GM18511 (cell line): ENCODE data around the gene ANAPC10.

Source experiments
- ATAC-seq: cut with Tn5 transposase; IDR thresholded peaks from one replicate; pipeline ENCODE4 v1.9.1; 2021; ENCODE audit warnings: mild to moderate bottlenecking, moderate library complexity; ENCODE audit not compliant: unreplicated experiment

The ANAPC10 gene

DNA sequence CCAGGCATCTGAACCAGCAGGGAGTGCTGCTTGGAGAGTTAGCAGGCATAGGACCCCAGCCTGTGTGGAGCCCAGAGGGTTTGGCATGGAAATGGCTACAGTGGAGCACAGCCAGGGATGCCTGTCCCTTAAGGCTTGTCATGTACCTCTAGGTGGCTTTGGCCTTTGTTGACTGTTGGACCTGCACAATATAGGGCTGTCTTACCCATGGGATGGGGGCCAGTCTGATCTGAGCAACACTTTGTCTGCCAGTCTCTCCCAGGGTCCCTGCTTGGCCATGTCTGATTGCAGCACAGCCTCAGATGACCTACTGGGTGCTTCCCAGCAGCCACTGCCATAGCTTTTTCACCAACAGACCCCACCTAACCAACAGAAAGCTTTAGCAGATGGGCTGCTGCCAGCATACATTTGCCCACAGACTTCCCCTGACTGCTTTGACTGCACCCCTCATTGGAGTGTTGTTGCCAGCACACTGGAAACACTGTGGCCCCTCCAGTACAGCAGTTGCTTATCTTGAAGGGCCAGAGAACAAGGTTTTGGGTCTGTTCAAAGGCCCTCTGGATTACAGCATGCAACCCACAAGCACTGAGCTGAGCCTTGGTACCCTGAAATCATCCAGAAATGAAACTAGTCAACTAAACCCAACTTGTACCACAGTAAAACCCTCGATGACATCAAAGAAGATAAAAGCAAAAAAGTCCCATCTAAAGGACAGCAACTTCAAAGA is 22.1 kb downstream of the ANAPC10 start:
- ATAC-seq: no peak

DNA sequence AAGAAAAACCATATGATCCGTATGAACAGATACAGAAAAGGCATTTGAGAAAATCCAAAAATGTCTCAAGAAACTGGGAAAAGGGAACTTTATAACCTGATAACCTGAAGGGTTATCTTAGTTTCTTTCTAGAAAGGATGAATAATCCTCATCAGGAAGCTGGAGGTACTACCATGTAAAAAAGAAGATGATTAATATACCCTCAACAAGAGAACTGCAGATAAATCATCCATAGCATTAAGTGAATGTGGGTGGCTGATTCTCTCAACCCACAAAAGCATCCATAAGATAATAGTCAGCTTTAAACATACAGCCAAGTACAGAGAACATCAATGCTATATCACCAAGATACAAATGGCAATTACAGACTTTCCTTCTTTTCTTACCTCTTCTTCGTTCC is 26.4 kb downstream of the ANAPC10 start:
- no peak for ATAC-seq

DNA sequence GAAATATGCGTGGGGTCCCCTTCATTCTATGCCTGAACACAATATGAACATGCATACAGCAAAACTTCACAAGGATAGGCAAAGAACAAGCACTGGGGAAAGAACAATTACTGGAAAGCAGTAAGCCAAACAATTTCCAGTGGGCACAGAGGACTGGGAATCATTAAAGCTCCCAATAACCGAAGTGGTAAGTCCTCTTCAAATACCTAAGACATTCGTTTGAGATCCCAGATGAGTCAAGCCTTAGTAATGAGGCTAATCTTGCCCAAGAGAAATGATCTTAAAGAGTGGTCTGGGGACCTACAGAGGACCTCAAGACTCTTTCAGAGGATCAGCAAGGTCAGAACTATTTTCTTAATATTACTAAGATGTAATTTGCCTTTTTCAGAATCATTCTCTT is 28.6 kb downstream of the ANAPC10 start:
- ATAC-seq: no peak

DNA sequence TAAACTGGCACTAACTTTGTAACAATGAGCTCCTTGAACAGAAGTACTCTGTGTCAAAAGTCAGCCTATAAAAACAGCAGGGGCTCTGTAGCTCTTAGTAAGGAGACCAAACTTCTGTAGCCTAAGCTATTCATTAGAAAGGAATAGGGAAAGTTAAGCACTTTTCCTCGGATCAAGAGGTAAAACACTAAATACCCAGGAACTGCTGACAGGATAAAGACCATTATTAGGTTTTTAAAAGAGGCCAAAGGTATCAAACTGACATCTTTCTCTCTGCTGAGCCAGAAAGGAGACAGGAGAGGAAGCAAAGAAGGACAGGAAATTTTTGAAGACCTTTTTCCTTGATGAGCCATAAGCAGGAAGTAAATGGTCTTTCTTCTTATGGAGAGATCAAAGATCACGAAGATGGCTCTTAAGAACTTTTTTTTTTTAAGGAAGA is 31.9 kb downstream of the ANAPC10 start:
- ATAC-seq: no peak

- ATAC-seq: peak; percentile 71
Observed at GRCh38 chr4:145061318-145061920, 36.6 kb downstream of the ANAPC10 start.

GRCh38 chr4:145058256-145058655 is 39.7 kb downstream of the ANAPC10 start:
- ATAC-seq: no peak

GRCh38 chr4:145056325-145057130 is 41.5 kb downstream of the ANAPC10 start:
- ATAC-seq: no peak

DNA sequence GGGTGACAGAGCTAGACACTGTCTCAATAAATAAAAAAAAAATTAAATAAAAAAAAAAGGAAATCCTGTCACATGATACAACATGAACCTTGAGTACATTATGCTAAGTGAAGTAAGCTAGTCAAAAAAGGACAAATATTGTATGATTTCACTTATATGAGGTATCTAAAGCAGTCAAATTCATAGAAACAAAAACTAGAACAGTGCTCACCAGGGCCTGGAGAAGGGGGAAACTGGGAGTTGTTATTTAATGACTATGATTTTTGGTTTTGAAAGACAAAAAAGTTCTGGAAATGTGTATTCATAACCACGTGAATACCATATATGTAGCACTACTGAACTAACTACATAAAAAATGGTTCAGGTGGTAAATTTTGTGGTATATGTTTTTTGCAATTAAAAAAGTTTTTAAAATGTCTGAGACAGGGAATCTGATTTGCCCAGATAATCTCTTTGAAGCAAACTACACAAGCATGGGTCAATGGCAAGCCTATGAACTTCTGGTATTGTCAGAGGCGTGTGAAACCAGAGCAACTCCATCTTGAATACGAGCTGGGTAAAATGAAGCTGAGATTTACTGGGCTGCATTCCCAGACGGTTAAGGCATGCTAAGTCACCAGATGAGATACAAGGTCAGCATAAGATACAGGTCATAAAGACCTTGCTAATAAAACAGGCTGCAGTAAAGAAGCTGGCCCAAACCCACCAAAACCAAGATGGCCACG is 42.3 kb downstream of the ANAPC10 start:
- ATAC-seq: no peak

GRCh38 chr4:145049241-145049640 is 48.8 kb downstream of the ANAPC10 start:
- ATAC-seq: no peak

DNA sequence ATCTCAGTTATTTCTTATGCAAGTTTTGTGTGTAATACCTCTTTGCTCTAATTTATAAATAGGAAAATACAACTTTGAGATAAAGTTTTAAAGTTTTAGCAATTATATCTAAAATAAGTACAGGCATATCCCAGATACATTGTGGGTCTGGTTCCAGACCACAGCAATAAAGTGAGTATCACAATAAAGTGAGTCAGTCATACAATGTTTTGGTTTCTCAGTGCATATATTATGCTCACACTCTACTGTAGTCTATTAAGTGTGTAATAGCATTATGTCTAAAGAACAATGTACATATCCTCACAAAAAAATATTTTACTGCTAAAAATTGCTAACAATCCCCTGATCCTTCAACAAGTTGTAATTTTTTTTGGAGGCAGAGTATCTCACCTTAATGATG is 49.2 kb downstream of the ANAPC10 start:
- no peak for ATAC-seq

DNA sequence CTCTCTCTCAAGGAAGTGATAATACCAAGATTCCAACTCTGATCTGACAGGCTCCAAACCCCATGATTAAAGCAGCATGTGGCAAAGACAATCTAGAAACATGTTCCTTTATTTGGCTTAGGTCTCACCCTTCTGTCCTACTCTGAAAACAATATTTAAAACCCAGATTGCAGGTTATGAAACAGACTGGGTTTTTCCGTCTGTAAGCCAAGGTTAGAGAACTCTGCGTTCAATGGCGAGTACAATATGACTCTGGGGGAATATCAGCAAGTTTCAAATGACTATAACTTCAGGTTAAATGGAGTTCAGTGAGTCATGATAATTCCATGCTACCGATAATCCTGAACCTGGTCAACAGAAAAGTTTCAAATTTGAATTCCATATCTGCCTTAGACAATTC is 50.8 kb downstream of the ANAPC10 start:
- peak; percentile 35 for ATAC-seq

DNA sequence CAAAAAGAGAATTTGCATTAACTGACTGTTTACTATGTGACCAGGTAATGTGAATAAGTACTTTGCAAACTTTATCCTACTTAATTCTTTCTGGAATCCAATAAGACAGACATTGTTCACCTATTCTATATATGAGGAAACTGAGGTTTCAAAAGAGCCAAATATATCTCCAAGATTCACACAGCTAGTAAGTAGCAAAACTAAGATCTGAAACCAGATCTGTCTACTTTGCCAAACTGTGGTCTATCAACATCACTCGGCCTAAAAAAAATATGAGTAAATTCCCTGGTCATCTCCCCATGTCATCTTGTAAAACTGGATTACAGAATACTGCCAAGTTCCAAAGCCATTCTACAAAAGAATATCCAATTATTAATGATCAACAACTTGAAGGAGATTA is 52.8 kb downstream of the ANAPC10 start:
- peak; percentile 32 for ATAC-seq

- no peak for ATAC-seq
Observed at GRCh38 chr4:145044341-145044740, 53.7 kb downstream of the ANAPC10 start.

DNA sequence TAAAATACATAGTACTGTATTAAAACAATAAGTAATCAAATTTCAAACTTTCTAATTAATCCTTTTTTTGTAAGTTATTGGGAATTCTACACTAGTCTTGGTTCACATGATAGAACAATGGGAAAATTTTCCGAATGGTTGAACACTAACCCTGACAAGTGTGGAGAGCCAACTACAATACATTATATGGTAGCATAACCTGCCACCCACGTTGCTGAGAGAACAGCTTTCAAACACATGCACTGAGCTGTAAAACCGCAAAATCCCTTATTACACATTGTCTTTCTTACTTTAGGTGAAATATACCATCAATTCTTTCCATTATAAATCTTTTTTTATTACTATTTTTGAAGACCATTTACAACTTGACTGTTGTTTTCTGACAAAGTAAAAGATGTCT is 54.7 kb downstream of the ANAPC10 start:
- no peak for ATAC-seq

- no peak for ATAC-seq
Observed at GRCh38 chr4:145042601-145043285, 55.3 kb downstream of the ANAPC10 start.

- ATAC-seq: peak; percentile 96
Observed at GRCh38 chr4:145041378-145041777, 56.6 kb downstream of the ANAPC10 start.

- no peak for ATAC-seq
Observed at GRCh38 chr4:145035494-145036136, 62.4 kb downstream of the ANAPC10 start.

- no peak for ATAC-seq
Observed at GRCh38 chr4:145034727-145035211, 63.2 kb downstream of the ANAPC10 start.

- peak; percentile 83 for ATAC-seq
Observed at GRCh38 chr4:145019346-145019745, 78.7 kb downstream of the ANAPC10 start.

- ATAC-seq: no peak
Observed at GRCh38 chr4:145014365-145014764, 83.6 kb downstream of the ANAPC10 start.
